Measurements from ENCODE around the gene GAA. TPM values are rescaled to one million over a fixed set of nuclear protein-coding genes. Genes with fewer than 3 reads are reported as not detected.

The GAA gene
- total RNA-seq, 1 donor from 2014 or later = 59.7 TPM

DNA sequence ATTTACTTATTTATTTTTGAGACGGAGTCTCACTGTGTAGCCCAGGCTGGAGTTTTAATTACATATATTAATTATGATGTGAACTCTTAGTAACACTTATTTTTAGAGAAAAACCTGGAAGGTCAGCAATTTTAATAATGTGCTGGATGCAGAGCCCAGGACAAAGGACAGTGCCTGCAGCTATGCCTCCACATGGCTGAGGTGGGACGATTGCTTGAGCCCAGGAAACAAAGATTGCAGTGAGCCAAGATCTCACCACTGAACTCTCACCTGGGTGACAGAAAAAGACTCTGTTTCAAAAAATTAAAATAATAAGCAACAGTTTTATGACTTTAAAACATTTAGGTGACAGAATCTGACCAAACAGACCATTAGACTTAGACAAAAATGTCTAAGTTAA, 57.5 kb downstream of the GAA start:
- H3K9me3 Mint-ChIP-seq = peaks cover 12% of the 10 kb centered on the region

DNA sequence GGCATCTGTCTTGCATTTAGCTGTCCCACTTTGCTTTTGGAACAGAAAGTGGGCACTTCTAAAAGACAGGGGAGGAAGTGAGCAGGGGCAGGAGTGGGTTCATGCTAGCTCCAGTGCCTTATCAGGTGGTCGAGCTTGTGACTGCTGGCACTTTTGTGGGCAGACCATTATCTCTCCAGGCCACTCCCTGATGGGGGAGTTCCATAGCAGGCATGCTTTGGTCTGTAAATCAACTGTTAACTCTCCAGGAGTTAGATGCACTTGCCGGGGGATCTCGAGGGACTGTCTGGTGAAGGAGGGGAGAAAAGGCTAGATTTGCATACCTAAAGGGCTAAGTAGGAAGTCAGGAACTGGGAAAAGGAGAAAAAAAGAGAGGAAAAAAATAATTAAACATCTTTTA, 59.2 kb downstream of the GAA start:
- H3K27me3 Mint-ChIP-seq (ENCODE audit: low read depth) = no peaks in the 10 kb centered on the region
- DNase-seq (ENCODE audit: low spot score in 2 of 2, unreplicated experiment in 2 of 2) = no peak
- TF ChIP-seq CTCF (IDR thresholded peaks at IDR 0.05; ENCODE audit: unreplicated experiment) = no peak
- peaks cover 20% of the 10 kb centered on the region for H3K4me1 Mint-ChIP-seq
- peaks cover 7% of the 10 kb centered on the region for H3K9me3 Mint-ChIP-seq
- no peak overlapping the region for H3K4me3 Mint-ChIP-seq
- H3K27ac Mint-ChIP-seq = peak overlapping the region; percentile 65
- H3K36me3 Mint-ChIP-seq = peaks cover 4% of the 10 kb centered on the region

More for the DNA sequence above, 57.5 kb downstream of the GAA start:
- TF ChIP-seq CTCF (IDR thresholded peaks at IDR 0.05; ENCODE audit: unreplicated experiment) = no peak
- Mint-ChIP-seq H3K27ac (no peak overlapping the region), H3K4me3 (no peak overlapping the region), H3K27me3 (ENCODE audit: low read depth) (no peaks in the 10 kb centered on the region), H3K36me3 (peaks cover 7% of the 10 kb centered on the region), H3K4me1 (peaks cover 20% of the 10 kb centered on the region)
- DNase-seq (ENCODE audit: low spot score in 2 of 2, unreplicated experiment in 2 of 2) = no peak

DNA sequence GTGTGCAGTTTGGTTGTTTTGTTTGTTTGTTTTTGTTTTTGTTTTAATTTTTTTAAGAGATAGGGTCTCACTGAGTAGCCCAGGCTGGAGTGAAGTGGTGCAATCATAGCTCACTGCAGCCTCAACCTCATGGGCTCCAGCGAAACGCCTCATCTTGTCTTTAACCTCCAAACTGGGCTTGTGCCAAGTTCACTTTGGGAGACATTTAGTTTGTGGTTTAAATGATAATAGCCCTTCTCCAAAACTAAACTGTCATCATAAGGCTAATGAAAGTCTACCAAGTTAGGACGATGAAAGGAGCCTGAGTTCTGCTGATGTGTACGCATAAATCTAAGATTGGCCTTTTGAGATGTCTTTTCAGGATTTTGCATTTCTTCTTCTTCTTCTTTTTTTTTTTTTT, 62.0 kb downstream of the GAA start:
- no peaks in the 10 kb centered on the region for H3K27me3 Mint-ChIP-seq (ENCODE audit: low read depth)
- peaks cover 26% of the 10 kb centered on the region for H3K4me1 Mint-ChIP-seq
- H3K9me3 Mint-ChIP-seq = no peaks in the 10 kb centered on the region
- TF ChIP-seq CTCF (IDR thresholded peaks at IDR 0.05; ENCODE audit: unreplicated experiment) = no peak
- no peak overlapping the region for H3K4me3 Mint-ChIP-seq
- no peak overlapping the region for H3K27ac Mint-ChIP-seq
- no peaks in the 10 kb centered on the region for H3K36me3 Mint-ChIP-seq
- DNase-seq (ENCODE audit: low spot score in 2 of 2, unreplicated experiment in 2 of 2) = no peak

DNA sequence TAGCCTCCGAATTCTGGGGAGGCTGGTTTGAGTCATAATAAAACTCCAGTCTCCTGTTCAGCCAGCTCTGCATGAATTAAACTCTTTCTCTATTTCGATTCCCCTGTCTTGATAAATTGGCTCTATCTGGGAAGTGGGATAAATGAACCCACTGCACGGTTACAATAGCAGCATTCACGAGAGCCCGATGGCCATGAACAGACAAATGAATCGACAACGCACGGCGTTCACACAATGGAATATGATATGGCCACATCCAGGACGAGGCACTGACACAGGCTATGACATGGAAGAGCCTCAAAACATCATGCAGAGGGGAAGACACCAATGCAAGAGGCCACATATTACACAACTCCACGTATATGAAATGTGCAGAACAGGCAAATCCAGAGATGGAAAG, 62.8 kb downstream of the GAA start:
- H3K4me1 Mint-ChIP-seq = peaks cover 33% of the 10 kb centered on the region
- H3K4me3 Mint-ChIP-seq = no peak overlapping the region
- DNase-seq (ENCODE audit: low spot score in 2 of 2, unreplicated experiment in 2 of 2) = no peak
- no peak for TF ChIP-seq CTCF (IDR thresholded peaks at IDR 0.05; ENCODE audit: unreplicated experiment)
- no peaks in the 10 kb centered on the region for H3K36me3 Mint-ChIP-seq
- peaks cover 3% of the 10 kb centered on the region for H3K9me3 Mint-ChIP-seq
- no peak overlapping the region for H3K27ac Mint-ChIP-seq
- no peaks in the 10 kb centered on the region for H3K27me3 Mint-ChIP-seq (ENCODE audit: low read depth)

GRCh38 chr17:80166446-80166845, 65.1 kb downstream of the GAA start:
- no peaks in the 10 kb centered on the region for H3K27me3 Mint-ChIP-seq (ENCODE audit: low read depth)
- H3K4me3 Mint-ChIP-seq = no peak overlapping the region
- H3K4me1 Mint-ChIP-seq = peaks cover 22% of the 10 kb centered on the region
- no peak for TF ChIP-seq CTCF (IDR thresholded peaks at IDR 0.05; ENCODE audit: unreplicated experiment)
- H3K9me3 Mint-ChIP-seq = peaks cover 3% of the 10 kb centered on the region
- no peak overlapping the region for H3K27ac Mint-ChIP-seq
- no peaks in the 10 kb centered on the region for H3K36me3 Mint-ChIP-seq
- no peak for DNase-seq (ENCODE audit: low spot score in 2 of 2, unreplicated experiment in 2 of 2)

DNA sequence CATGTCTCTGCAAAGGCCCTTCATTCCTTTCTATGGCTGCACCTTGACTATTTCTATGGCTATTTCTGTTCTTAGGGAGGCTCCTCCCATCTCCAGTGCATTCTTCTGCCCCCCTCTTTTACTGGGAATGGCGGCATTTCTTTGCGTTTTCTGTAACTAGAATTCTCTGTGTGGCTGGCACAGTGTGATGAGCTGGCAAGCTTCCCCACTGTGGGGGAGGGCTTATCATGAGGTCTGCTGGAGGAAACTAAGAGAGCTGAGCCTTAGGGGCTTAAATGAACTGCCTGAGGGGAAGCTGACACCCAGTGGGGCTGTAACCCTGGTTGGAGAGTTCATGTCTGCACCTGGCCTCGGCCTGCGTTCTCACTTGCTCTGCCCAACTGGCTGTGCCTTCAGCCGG, 67.0 kb downstream of the GAA start:
- H3K4me1 Mint-ChIP-seq = peaks cover 22% of the 10 kb centered on the region
- H3K36me3 Mint-ChIP-seq = no peaks in the 10 kb centered on the region
- no peak overlapping the region for H3K27ac Mint-ChIP-seq
- H3K9me3 Mint-ChIP-seq = peaks cover 3% of the 10 kb centered on the region
- no peak for DNase-seq (ENCODE audit: low spot score in 2 of 2, unreplicated experiment in 2 of 2)
- no peak for TF ChIP-seq CTCF (IDR thresholded peaks at IDR 0.05; ENCODE audit: unreplicated experiment)
- H3K27me3 Mint-ChIP-seq (ENCODE audit: low read depth) = no peaks in the 10 kb centered on the region
- H3K4me3 Mint-ChIP-seq = no peak overlapping the region
